ENCODE results near the gene ERRFI1.

ERRFI1 gene

GRCh38 chr1:8002329-8002910, 23.7 kb downstream of the ERRFI1 start:
- DNase-seq: no peak

- no peak for DNase-seq
These were observed 30.7 kb downstream of the ERRFI1 start for GRCh38 chr1:7995437-7995836.

DNA sequence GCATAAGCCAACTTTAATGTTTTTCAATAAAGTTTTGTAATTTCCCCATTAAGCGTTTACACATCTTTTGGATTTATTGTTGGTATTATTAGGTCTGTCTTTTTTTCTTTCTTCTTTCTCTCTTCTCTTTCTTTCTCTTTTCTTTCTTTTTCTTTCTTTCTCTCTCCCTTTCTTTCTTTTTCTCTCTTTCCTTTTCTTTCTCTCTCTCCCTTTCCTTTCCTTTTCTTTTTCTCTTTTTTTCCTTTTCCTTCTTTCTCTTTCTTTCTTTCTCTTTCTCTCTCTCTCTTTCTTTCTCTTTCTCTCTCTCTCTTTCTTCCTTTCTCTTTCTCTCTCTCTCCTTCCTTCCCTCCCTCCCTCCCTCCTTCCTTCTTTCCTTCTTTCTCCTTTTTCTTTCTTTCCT, 31.3 kb downstream of the ERRFI1 start:
- DNase-seq: no peak

GRCh38 chr1:7993593-7994479, 32.3 kb downstream of the ERRFI1 start:
- no peak for DNase-seq

- no peak for DNase-seq
These were observed 33.2 kb downstream of the ERRFI1 start for GRCh38 chr1:7992885-7993284.

DNA sequence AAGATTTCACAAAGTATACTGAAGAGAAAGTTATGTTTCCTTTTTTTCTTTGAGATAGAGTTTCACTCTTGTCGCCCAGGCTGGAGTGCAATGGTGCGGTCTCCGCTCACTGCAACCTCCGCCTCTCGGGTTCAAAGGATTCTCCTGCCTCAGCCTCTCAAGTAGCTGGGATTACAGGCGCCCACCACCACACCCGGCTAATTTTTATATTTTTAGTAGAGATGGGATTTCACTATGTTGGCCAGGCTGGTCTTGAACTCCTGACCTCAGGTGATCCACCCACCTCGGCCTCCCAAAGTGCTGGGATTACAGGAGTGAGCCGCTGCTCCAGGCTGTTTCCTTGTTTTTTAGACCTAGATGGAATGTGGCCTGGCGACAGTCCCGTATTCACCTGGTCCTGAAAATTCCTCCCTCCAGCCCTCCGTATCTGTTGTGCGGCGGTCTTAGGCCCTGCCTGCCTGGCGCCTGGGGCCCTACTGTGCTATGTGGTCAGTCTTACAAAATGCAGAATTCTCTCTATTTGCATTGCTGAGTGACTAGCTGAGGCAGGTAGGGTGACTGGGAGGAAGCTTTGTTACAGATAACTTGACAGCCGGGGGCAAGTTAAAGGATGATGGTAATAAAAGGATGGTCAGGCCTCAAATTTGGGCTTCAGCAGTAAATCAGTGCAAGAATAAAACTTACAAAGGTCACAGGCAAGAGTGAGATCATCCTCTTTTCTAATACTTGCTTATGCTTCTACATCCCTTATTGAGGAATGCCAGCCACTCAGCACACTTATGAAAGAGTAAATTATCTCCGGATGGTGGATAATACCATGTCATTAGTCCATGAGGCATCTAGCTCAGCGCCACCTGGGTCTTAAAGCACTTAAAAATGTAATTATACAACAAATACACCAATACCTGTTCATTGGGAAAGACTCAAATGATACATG, 34.3 kb downstream of the ERRFI1 start:
- DNase-seq: no peak

DNA sequence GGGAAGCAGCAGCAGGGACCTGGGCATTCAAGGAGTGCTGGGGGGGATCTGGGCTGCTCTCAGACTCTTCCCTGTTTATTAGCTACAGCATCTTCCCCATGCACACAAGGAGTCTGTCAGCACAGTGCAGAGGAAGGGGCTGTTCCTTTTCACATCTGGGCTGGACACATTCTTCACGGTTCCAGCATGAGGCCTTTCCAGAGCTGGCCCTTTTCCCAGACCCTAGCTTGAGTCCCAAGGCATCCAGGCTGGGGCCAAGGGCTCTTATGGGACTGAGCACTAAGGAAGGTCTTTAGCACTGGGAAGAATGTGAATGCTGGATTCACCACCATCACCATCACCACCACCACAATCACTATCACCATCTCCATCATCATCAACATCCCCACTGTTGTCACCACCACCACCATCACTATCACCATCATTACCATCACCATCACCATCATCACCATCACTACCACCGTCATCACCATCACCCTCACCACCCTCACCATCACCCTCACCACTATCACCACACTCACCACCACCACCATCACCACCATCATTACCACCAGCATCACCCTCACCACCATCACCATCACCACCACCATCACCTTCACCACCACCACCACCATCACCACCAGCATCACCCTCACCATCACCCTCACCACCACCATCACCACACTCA, 36.2 kb downstream of the ERRFI1 start:
- no peak for DNase-seq

DNA sequence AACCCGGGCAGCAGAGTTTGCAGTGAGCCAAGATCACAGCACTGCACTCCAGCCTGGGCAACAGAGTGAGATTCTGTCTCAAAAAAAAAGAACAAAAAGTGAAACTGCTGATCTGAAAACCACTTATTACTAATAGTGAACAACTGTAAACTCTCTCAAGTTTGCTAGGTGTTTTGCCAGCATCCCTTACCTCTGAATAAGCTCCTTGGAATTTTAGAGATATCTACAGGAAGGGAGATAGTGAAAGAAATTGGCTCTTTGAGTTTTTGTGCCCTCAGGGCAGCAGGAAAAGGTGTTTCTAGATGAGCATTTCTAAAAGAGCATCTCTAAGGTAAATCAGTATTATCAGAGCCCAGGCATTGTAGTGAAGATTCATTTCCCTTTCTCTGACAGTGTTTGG, 37.5 kb downstream of the ERRFI1 start:
- no peak for DNase-seq

GRCh38 chr1:7987528-7987927, 38.6 kb downstream of the ERRFI1 start:
- DNase-seq: no peak

GRCh38 chr1:7985851-7986612, 40.1 kb downstream of the ERRFI1 start:
- no peak for DNase-seq

DNA sequence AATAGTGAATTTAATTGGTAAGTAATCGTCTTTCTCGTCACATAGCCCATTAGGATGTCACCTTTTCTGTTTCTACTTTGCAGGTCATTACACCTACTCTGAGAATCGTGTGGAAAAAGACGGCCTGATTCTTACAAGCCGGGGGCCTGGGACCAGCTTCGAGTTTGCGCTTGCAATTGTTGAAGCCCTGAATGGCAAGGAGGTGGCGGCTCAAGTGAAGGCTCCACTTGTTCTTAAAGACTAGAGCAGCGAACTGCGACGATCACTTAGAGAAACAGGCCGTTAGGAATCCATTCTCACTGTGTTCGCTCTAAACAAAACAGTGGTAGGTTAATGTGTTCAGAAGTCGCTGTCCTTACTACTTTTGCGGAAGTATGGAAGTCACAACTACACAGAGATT, 41.3 kb downstream of the ERRFI1 start:
- DNase-seq: no peak

GRCh38 chr1:7983086-7983778, 42.9 kb downstream of the ERRFI1 start:
- DNase-seq: no peak

DNA sequence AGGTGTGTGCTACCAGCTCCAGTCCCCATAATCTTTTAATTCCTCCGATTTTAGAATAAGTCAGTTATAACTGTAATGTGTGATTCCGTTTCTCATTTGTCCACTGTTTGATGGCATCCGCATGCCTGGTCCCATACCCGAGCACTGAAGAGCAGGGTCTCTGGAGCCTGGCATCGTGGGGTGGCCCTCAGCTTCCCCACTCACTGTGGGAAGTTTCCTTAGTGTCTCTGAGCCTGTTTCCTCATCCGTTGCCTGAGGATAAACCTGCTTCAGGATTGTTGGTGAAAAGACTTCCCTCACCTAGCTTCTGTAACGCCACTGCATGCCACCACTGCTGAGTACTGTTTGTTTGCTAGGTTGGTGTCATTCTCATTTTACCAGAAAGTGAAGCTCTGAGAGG, 45.1 kb downstream of the ERRFI1 start:
- DNase-seq: no peak

DNA sequence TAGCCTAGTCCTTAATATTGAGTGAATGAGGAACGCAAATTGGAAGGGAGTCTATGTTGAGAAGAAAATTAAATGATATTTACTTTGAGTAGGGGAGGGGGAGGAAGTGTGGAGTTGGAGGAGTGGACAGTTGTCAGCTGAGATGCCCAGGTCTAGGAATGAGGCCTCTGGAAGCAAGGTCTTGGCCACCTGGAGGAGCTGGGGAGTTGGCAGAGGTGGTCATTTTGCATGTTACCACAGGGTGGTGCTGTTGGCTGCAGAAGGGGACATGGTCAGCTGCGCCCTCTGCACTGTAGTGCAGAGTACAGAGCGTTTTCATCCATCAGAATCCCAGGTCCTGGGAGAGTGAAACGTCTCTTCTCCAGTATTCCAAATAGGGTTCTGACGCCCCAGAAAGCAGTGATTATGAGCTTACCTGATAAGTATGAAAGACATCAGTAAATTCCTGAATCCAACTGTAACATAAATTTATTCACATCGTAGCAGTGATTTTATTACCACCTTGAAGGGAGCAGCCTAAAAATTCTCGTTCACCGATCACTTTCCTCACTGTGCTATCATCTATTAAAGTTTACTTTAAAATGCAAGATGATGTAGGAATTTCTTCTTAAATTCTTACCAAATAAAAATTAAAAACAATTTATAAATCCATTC, 50.8 kb downstream of the ERRFI1 start:
- peak; percentile 29 for DNase-seq

GRCh38 chr1:7973086-7973485, 53.0 kb downstream of the ERRFI1 start:
- DNase-seq: no peak

GRCh38 chr1:7972285-7972684, 53.8 kb downstream of the ERRFI1 start:
- DNase-seq: no peak

GRCh38 chr1:7971024-7971423, 55.1 kb downstream of the ERRFI1 start:
- no peak for DNase-seq

GRCh38 chr1:7970246-7970645, 55.9 kb downstream of the ERRFI1 start:
- DNase-seq: no peak

DNA sequence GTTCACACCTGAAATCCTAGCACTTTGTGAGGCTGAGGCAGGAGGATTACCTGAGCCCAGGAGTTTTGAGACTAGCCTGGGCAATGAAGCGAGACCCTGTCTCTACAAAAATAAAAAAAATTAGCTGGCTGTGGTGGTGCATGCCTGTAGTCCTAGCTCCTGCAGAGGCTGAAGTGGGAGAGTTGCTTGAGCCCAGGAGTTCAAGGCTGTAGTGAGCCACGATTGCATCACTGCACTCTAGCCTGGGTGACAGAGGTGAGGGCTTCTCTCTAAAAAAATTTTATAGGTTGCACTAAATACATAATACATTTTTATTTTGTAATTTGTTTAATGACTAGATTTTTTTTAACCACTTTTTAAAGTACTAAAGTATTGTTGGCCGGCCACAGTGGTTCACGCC, 58.5 kb downstream of the ERRFI1 start:
- DNase-seq: no peak

- no peak for DNase-seq
These were observed 58.9 kb downstream of the ERRFI1 start for GRCh38 chr1:7967196-7967595.

DNA sequence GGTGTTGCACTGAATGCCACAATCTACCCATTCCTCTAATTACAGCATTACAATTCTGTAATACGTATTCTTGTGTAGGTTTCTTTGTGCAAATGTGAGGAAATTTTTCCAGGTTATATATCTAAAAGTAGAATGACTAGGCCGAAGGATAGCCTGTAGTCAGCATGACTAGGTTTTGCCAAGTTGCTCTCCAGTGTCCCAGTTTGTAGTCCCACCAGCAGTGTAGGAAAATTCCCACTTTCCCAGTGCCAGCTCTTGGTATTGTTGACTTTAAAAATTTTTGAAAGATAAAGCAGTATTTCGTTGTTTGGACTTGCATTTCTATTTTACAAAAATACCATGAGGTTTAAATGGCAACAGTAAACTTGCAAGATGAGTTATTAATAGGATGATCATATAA, 61.6 kb downstream of the ERRFI1 start:
- DNase-seq: no peak
